Gastrocnemius medialis (tissue), 4 donors: ENCODE measurements around the gene PAK6.

Experiments used
- CTCF ChIP-seq, 5 experiments: fragments of 450-650 bp in 3 of 5; fragments of 200-600 bp in 2 of 5; sonication (generic) in 2 of 5; IDR thresholded peaks in 4 of 5; conservative IDR thresholded peaks in 1 of 5; 1 replicate in 4 of 5; 2 replicates in 1 of 5; pipeline ENCODE4 v1.5.1; 2016 to 2019; ENCODE audit warnings: antibody characterized with exemption in 5 of 5, mild to moderate bottlenecking in 3 of 5, moderate library complexity in 3 of 5
- POLR2A ChIP-seq, 2 donors: fragments of 450-650 bp; IDR thresholded peaks; one replicate each; pipeline ENCODE4 v1.6.1; 2017; ENCODE audit warnings: antibody characterized with exemption in 2 of 2, mild to moderate bottlenecking in 2 of 2, moderate library complexity in 2 of 2

- TF ChIP-seq CTCF (IDR thresholded peaks at IDR 0.05 in 4 of 5, conservative IDR thresholded peaks at IDR 0.05 in 1 of 5): no peak
- TF ChIP-seq POLR2A (IDR thresholded peaks at IDR 0.05): no peak
Measured at GRCh38 chr15:40245666-40246450, 7.0 kb downstream of the PAK6 start.
